ENCODE results near the gene NUDT17.

The NUDT17 gene

GRCh38 chr1:145849356-145850160, 4.1 kb downstream of the NUDT17 start:
- no peak for DNase-seq

- DNase-seq: no peak
These were observed 10.1 kb downstream of the NUDT17 start for GRCh38 chr1:145855426-145855948.

- DNase-seq: no peak
These were observed 11.7 kb downstream of the NUDT17 start for GRCh38 chr1:145857170-145857569.

GRCh38 chr1:145858238-145858900, 12.9 kb downstream of the NUDT17 start:
- DNase-seq: peak; percentile 73

GRCh38 chr1:145858901-145859490, 13.6 kb downstream of the NUDT17 start, which contains the start of gene PIAS3:
PIAS3 (minus strand) TSS chr1:145859081; CDS start chr1:145858990, 91 bp downstream.
- DNase-seq: peak; percentile 95

GRCh38 chr1:145859491-145860023, 14.1 kb downstream of the NUDT17 start:
- DNase-seq: peak; percentile 89

- DNase-seq: no peak
These were observed 18.0 kb downstream of the NUDT17 start for GRCh38 chr1:145863282-145864018.

- no peak for DNase-seq
These were observed 22.8 kb downstream of the NUDT17 start for GRCh38 chr1:145868232-145868631.

- no peak for DNase-seq
These were observed 26.8 kb downstream of the NUDT17 start for GRCh38 chr1:145871994-145872924.

GRCh38 chr1:145874646-145875045, 29.2 kb downstream of the NUDT17 start:
- no peak for DNase-seq

- peak; percentile 61 for DNase-seq
These were observed 32.6 kb downstream of the NUDT17 start for GRCh38 chr1:145877923-145878486.

- no peak for DNase-seq
These were observed 33.3 kb downstream of the NUDT17 start for GRCh38 chr1:145878724-145879123.

GRCh38 chr1:145879775-145880174, 34.3 kb downstream of the NUDT17 start:
- DNase-seq: peak; percentile 98

- DNase-seq: no peak
These were observed 39.2 kb downstream of the NUDT17 start for GRCh38 chr1:145884675-145885074.

- DNase-seq: peak; percentile 90
These were observed 40.4 kb downstream of the NUDT17 start, which contains the start of gene ANKRD35 for GRCh38 chr1:145885738-145886287. ANKRD35 (minus strand) TSS chr1:145885866; CDS start chr1:145885758, 108 bp downstream.

- no peak for DNase-seq
These were observed 41.0 kb downstream of the NUDT17 start for GRCh38 chr1:145886390-145886789.

GRCh38 chr1:145886816-145887215, 41.4 kb downstream of the NUDT17 start:
- no peak for DNase-seq

GRCh38 chr1:145887631-145888030, 42.2 kb downstream of the NUDT17 start:
- DNase-seq: no peak

GRCh38 chr1:145889722-145890121, 44.3 kb downstream of the NUDT17 start:
- DNase-seq: peak; percentile 58

- DNase-seq: peak; percentile 56
These were observed 45.7 kb downstream of the NUDT17 start for GRCh38 chr1:145891143-145891542.

Data from NCI-H146 (cell line).